Nephron (organoid): Measurements from ENCODE around the gene ARID1B.

Experiments used
- H3K27ac Mint-ChIP-seq, 3 experiments: 2 replicates each; pipeline ENCODE4 v1.8.0; 2020; ENCODE audit warnings: mixed read lengths in 3 of 3, mild to moderate bottlenecking in 2 of 3, moderate library complexity in 1 of 3
- H3K27me3 Mint-ChIP-seq: 2 replicates; pipeline ENCODE4 v1.8.0; 2021; ENCODE audit warnings: low read depth, mild to moderate bottlenecking, moderate library complexity, mixed read lengths
- H3K36me3 Mint-ChIP-seq: 2 replicates; pipeline ENCODE4 v1.8.0; 2020; ENCODE audit warnings: low read depth, mixed read lengths
- H3K4me1 Mint-ChIP-seq: 2 replicates; pipeline ENCODE4 v1.8.0; 2020; ENCODE audit warnings: mixed read lengths
- H3K4me3 Mint-ChIP-seq, 3 experiments: 2 replicates each; pipeline ENCODE4 v1.8.0; 2020; ENCODE audit warnings: mild to moderate bottlenecking in 3 of 3, mixed read lengths in 3 of 3, moderate library complexity in 2 of 3
- H3K9me3 Mint-ChIP-seq: 2 replicates; pipeline ENCODE4 v1.8.0; 2020; ENCODE audit warnings: mixed read lengths
- CTCF ChIP-seq, 3 experiments: fragments of 200-600 bp; sonication (generic); IDR thresholded peaks; one replicate each; pipeline ENCODE4 v1.5.0; 2021; ENCODE audit warnings: antibody characterized with exemption in 3 of 3; ENCODE audit not compliant: unreplicated experiment in 3 of 3

The ARID1B gene

GRCh38 chr6:156774863-156775405, 2.2 kb upstream of the ARID1B start:
- peak overlapping the region; percentile 46 to 80 (median 63) for H3K4me3 Mint-ChIP-seq
- TF ChIP-seq CTCF (IDR thresholded peaks at IDR 0.05; ENCODE audit: unreplicated experiment in 3 of 3), result no peak
- no peaks in the 10 kb centered on the region for H3K9me3 Mint-ChIP-seq
- peaks cover 40% of the 10 kb centered on the region for H3K4me1 Mint-ChIP-seq
- H3K27ac Mint-ChIP-seq, result peak overlapping the region; percentile 77 to 100 (median 88)
- H3K36me3 Mint-ChIP-seq, result no peaks in the 10 kb centered on the region
- H3K27me3 Mint-ChIP-seq, result peaks cover 5% of the 10 kb centered on the region

GRCh38 chr6:156775717-156776116, 1.5 kb upstream of the ARID1B start:
- peaks cover 43% of the 10 kb centered on the region for H3K4me1 Mint-ChIP-seq
- TF ChIP-seq CTCF (IDR thresholded peaks at IDR 0.05; ENCODE audit: unreplicated experiment in 3 of 3), result no peak
- H3K36me3 Mint-ChIP-seq, result no peaks in the 10 kb centered on the region
- H3K27me3 Mint-ChIP-seq, result peaks cover 5% of the 10 kb centered on the region
- peak overlapping the region; percentile 51 to 75 (median 66) for H3K4me3 Mint-ChIP-seq
- H3K27ac Mint-ChIP-seq, result peak overlapping the region; percentile 100
- H3K9me3 Mint-ChIP-seq, result no peaks in the 10 kb centered on the region

- Mint-ChIP-seq H3K27me3 (peaks cover 5% of the 10 kb centered on the region), H3K9me3 (no peaks in the 10 kb centered on the region), H3K4me1 (peaks cover 51% of the 10 kb centered on the region), H3K27ac (peak overlapping the region; percentile 100), H3K4me3 (peak overlapping the region; percentile 86 to 95 (median 91)), H3K36me3 (no peaks in the 10 kb centered on the region)
- TF ChIP-seq CTCF (IDR thresholded peaks at IDR 0.05; ENCODE audit: unreplicated experiment in 3 of 3), result no peak
These were observed 723 bp upstream of the ARID1B start for GRCh38 chr6:156776470-156776839.

GRCh38 chr6:156777577-156778453, 637 bp downstream of the ARID1B start:
- H3K4me1 Mint-ChIP-seq, result peaks cover 64% of the 10 kb centered on the region
- peak overlapping the region; percentile 100 for H3K27ac Mint-ChIP-seq
- no peaks in the 10 kb centered on the region for H3K9me3 Mint-ChIP-seq
- no peaks in the 10 kb centered on the region for H3K27me3 Mint-ChIP-seq
- no peaks in the 10 kb centered on the region for H3K36me3 Mint-ChIP-seq
- no peak for TF ChIP-seq CTCF (IDR thresholded peaks at IDR 0.05; ENCODE audit: unreplicated experiment in 3 of 3)
- H3K4me3 Mint-ChIP-seq, result peak overlapping the region; percentile 95 to 97 (median 97)

GRCh38 chr6:156778454-156779205, 1.5 kb downstream of the ARID1B start:
- H3K27me3 Mint-ChIP-seq, result no peaks in the 10 kb centered on the region
- H3K36me3 Mint-ChIP-seq, result no peaks in the 10 kb centered on the region
- peak overlapping the region in 2 of 3 experiments; percentile 100 for H3K27ac Mint-ChIP-seq
- no peaks in the 10 kb centered on the region for H3K9me3 Mint-ChIP-seq
- peak overlapping the region; percentile 80 to 97 (median 96) for H3K4me3 Mint-ChIP-seq
- H3K4me1 Mint-ChIP-seq, result peaks cover 65% of the 10 kb centered on the region
- no peak for TF ChIP-seq CTCF (IDR thresholded peaks at IDR 0.05; ENCODE audit: unreplicated experiment in 3 of 3)
